Lower lobe of right lung (tissue), 2 donors: ENCODE measurements around the gene KIF9. TPM values are rescaled to one million over a fixed set of nuclear protein-coding genes. Genes with fewer than 3 reads are reported as not detected.
"Not testable (repeated sequence)": the region's sequence is repeated elsewhere in the genome, so short reads cannot be mapped to it uniquely, and the experiment has no call there.

Source experiments
- ATAC-seq, 2 donors: fragments of 200-7000 bp; cut with Tn5 transposase; one replicate each; pipeline ENCODE4 v1.9.1; 2020 to 2022; ENCODE audit warnings: mild to moderate bottlenecking in 2 of 2, moderate library complexity in 2 of 2
- DNase-seq: peaks from one replicate; pipeline ENCODE4 v3.0.0-alpha.2; 2020
- H3K27ac ChIP-seq: fragments of 200-600 bp; one replicate; pipeline ENCODE4 v1.8.0; 2022
- H3K27me3 ChIP-seq: fragments of 200-600 bp; one replicate; pipeline ENCODE4 v1.8.0; 2022; ENCODE audit warnings: low read depth
- H3K36me3 ChIP-seq: fragments of 200-600 bp; one replicate; pipeline ENCODE4 v1.8.0; 2022; ENCODE audit warnings: mild to moderate bottlenecking
- H3K4me1 ChIP-seq: fragments of 200-600 bp; one replicate; pipeline ENCODE4 v1.8.0; 2022
- H3K4me3 ChIP-seq: fragments of 200-600 bp; one replicate; pipeline ENCODE4 v1.8.0; 2022; ENCODE audit warnings: mild to moderate bottlenecking
- H3K9me3 ChIP-seq: fragments of 200-600 bp; one replicate; pipeline ENCODE4 v1.8.0; 2022
- intact Hi-C: fragments of 100-400 bp; cut with DNase I; formaldehyde crosslinking; loops from one replicate; pipeline ENCODE4 v1.11.0; 2022
- total RNA-seq: library from RNA; stranded (reverse); fragmentation: NEBNext Ultra II Directional; extraction: Animal tissue kit (Norgen Biotek cat#: 25700); gene quantifications from one replicate; pipeline ENCODE4 v1.2.1, GENCODE V29; 2021
- TF ChIP-seq, protein P1 (sequence below): fragments of 200-600 bp; IDR thresholded peaks from one replicate; pipeline ENCODE4 v1.8.0; 2022; ENCODE audit warnings: antibody characterized with exemption, mild to moderate bottlenecking
- donor health status: DM: no; HTN: yes; CAD: no; lungs with severe emphysema.

The KIF9 gene
- total RNA-seq, 1 donor from 2014 or later, result 8.7 TPM

DNA sequence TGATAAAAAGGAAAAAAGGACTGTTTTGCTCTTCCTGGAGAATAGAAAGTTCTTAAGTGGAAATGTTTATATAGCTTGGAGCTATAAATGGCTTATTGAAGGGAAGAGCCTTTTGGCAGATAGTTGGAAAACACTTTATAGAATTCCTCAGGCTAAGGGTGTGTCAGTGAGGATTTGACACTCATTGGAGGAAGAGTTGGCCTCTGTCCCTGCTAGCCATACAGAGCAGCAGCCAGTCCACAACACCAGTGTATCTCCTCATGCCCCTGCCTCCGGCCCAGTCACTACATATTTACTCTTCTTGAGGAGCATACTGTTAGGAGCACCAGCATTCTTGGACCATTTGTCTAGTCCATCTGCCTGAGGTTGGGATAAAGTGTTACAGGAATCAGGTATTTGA lies 36.3 kb upstream of the KIF9 start:
- intact Hi-C loops, result no loop called here
- H3K36me3 ChIP-seq, result peaks cover 45% of the 10 kb centered on the region

DNA sequence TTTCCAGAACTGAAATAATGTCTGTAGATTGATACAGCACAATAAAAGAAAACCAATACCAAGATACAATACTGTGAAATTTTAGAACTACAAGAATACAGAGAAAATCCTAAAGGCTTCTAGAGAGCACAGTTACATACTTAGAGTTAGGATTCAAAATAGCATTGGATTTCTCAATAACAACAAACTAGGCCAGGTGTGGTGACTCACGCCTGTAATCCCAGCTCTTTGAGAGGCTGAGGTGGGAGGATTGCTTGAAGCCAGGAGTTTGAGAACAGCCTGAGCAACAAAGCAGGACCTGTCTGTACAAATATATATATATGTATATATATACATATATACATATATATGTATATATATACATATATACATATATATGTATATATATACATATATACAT lies 33.6 kb upstream of the KIF9 start:
- H3K27ac ChIP-seq, H3K4me3 ChIP-seq, H3K9me3 ChIP-seq, ATAC-seq, H3K27me3 ChIP-seq, intact Hi-C loops, DNase-seq: not testable (repeated sequence)
- H3K36me3 ChIP-seq, result peaks cover 17% of the 10 kb centered on the region
- H3K4me1 ChIP-seq, result peaks cover 45% of the 10 kb centered on the region

More for the DNA sequence above, 36.3 kb upstream of the KIF9 start:
- Histone ChIP-seq H3K9me3 (no peaks in the 10 kb centered on the region), H3K27ac (no peak overlapping the region), H3K4me1 (peaks cover 29% of the 10 kb centered on the region), H3K4me3 (no peak overlapping the region), H3K27me3 (no peaks in the 10 kb centered on the region)
- DNase-seq (no peak), ATAC-seq (no peak)
- TF ChIP-seq, protein P1, sequence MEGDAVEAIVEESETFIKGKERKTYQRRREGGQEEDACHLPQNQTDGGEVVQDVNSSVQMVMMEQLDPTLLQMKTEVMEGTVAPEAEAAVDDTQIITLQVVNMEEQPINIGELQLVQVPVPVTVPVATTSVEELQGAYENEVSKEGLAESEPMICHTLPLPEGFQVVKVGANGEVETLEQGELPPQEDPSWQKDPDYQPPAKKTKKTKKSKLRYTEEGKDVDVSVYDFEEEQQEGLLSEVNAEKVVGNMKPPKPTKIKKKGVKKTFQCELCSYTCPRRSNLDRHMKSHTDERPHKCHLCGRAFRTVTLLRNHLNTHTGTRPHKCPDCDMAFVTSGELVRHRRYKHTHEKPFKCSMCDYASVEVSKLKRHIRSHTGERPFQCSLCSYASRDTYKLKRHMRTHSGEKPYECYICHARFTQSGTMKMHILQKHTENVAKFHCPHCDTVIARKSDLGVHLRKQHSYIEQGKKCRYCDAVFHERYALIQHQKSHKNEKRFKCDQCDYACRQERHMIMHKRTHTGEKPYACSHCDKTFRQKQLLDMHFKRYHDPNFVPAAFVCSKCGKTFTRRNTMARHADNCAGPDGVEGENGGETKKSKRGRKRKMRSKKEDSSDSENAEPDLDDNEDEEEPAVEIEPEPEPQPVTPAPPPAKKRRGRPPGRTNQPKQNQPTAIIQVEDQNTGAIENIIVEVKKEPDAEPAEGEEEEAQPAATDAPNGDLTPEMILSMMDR, result no peak

DNA sequence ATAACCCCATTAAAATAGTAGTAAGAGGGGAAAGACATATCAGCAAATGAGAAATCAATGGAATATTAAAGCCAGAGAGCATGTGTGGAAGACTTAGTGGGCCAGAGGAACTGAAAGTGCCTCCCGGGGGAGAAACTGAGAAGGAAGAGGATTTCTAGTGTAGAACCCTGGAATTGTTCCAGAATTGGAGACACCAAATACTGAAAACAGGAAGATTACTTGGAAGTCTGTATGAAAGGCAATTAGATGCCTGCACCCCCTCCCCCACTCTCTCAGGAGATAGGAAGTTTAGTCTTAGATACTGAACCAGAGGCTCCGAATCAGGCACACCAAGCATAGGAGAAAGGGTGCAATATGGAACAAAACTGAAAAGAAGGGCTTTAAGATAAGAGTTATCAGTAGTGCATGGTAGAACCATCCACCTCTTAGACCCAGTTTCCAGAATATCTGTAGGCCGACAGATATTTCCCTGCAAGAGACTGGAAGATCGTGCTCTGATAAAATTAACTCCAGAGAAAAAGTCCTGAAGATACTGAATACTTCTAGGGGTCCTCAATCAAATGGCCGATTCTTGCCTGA lies 32.6 kb upstream of the KIF9 start:
- H3K27ac ChIP-seq, result no peak overlapping the region
- intact Hi-C loops, result no loop called here
- DNase-seq, result no peak

DNA sequence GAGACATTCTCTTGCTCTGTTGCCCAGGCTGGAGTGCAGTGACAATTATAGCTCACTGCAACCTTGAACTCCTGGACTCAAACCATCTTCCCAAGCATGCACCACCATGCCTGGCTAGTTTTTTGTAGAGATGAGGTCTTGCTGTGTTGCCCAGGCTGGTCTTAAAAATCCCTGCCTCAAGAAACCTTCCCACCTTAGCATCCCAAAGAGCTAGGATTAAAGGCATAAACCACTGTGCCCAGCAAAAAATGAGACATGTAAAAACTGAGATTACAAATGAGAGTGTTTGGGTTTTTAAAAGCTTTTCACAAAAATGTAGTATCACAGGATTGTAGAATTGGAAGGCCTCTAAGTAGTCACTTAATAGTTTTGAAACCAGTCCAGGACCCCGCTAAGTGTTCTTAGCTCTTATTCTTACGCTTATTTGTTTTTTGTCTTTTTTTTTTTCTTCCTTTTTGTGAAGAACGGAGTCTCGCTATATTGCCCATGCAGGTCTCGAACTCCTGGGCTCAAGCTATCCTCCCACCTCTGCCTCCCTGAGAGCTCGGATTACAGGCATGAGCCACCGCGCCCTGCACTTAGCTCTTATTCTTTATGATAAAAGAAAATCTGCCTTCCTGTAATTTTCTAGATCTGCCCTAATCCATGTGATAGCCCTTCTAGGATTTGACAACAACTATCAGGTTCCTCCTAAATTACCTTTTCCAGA lies 31.6 kb upstream of the KIF9 start:
- Histone ChIP-seq H3K9me3 (no peaks in the 10 kb centered on the region), H3K4me3 (no peak overlapping the region), H3K27ac (no peak overlapping the region), H3K36me3 (no peaks in the 10 kb centered on the region), H3K27me3 (no peaks in the 10 kb centered on the region), H3K4me1 (peaks cover 45% of the 10 kb centered on the region)
- TF ChIP-seq, protein P1, result no peak
- ATAC-seq (no peak), DNase-seq (no peak)
- intact Hi-C loops, result no loop called here

More for the DNA sequence above, 32.6 kb upstream of the KIF9 start:
- Histone ChIP-seq H3K36me3 (peaks cover 7% of the 10 kb centered on the region), H3K4me1 (peaks cover 45% of the 10 kb centered on the region), H3K4me3 (no peak overlapping the region), H3K27me3 (no peaks in the 10 kb centered on the region), H3K9me3 (no peaks in the 10 kb centered on the region)
- TF ChIP-seq, protein P1, result no peak
- no peak for ATAC-seq

DNA sequence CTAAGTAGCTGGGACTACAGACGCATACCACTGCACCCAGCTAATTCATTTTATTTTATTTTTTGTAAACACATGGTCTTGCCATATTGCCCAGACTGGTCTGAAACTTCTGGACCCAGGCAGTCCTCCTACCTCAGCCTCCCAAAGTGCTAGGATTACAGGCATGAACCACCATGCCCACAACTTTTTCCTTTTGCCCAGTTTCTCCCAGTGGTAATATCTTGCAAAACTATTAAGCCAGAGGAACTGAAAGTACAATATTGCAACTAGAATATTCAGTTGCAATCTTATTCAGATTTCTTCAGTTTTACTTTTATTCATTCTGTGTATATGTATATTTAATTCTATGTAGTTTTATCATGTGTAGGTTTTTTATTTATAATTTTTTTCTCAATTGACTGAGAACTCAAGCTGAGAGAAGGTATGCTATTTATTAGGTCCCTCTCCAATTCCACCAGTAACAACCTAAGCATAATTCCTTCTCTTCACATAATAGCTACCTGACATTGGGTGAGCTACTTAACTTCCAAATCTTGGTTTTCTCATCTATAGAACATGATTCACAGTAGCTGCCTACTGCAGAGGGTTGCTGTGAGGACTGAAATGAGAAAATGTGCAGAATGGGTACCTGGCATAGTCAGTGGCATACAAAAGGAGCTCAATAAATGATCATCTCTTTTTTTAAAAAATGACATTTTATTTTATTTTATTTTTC lies 30.9 kb upstream of the KIF9 start:
- Histone ChIP-seq H3K27me3 (no peaks in the 10 kb centered on the region), H3K4me3 (no peak overlapping the region), H3K36me3 (no peaks in the 10 kb centered on the region), H3K4me1 (peaks cover 40% of the 10 kb centered on the region), H3K27ac (no peak overlapping the region), H3K9me3 (no peaks in the 10 kb centered on the region)
- ATAC-seq (peak in 1 of 2 donors; percentile 46), DNase-seq (no peak)
- TF ChIP-seq, protein P1, result no peak
- intact Hi-C loops, result no loop called here

DNA sequence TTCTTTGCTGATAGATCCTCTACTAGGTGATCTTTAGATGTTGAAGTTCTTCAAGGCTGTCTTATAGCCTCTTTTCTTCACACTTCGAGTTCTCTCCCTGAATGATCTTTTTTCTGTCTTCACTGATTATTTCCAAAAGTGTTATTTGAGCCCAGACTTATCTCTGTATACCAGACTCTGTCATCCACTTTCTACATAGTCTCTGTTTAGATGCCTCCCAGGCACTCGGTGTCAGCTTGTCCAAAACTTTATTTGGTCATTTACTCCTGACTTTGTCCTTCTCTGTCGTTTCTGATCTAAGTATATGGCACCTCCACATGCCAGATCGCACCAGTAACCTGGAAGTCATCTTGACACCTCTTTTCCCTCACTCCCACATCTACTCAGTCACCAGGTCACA lies 27.8 kb upstream of the KIF9 start:
- intact Hi-C loops, result no loop called here
- TF ChIP-seq, protein P1, result no peak
- no peak overlapping the region for H3K4me3 ChIP-seq
- no peaks in the 10 kb centered on the region for H3K27me3 ChIP-seq
- no peaks in the 10 kb centered on the region for H3K9me3 ChIP-seq
- DNase-seq (no peak), ATAC-seq (no peak)
- H3K4me1 ChIP-seq, result peaks cover 30% of the 10 kb centered on the region
- no peak overlapping the region for H3K27ac ChIP-seq
- H3K36me3 ChIP-seq, result peaks cover 6% of the 10 kb centered on the region

DNA sequence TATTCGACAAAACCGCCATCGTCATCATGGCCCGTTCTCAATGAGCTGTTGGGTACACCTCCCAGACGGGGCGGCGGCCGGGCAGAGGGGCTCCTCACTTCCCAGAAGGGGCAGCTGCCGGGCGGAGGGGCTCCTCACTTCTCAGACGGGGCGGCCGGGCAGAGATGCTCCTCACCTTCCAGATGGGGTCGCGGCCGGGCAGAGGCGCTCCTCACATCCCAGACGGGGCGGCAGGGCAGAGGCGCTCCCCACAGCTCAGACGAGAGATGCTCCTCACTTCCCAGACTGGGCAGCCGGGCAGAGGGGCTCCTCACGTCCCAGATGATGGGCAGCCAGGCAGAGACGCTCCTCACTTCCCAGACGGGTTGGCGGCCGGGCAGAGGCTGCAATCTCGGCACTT lies 26.6 kb upstream of the KIF9 start:
- H3K27me3 ChIP-seq, intact Hi-C loops, DNase-seq, H3K9me3 ChIP-seq, H3K4me3 ChIP-seq, ATAC-seq, H3K27ac ChIP-seq, H3K36me3 ChIP-seq: not testable (repeated sequence)
- H3K4me1 ChIP-seq, result peaks cover 19% of the 10 kb centered on the region
